ENCODE data around the gene PDCD4. TPM values are rescaled to one million over a fixed set of nuclear protein-coding genes. Genes with fewer than 3 reads are reported as not detected.

The PDCD4 gene
- total RNA-seq, 1 experiment from 2014 or later = 32.7 TPM

- TF ChIP-seq MAX (CRISPR knock-in tag; IDR thresholded peaks at IDR 0.05) = no peak
- TF ChIP-seq, protein P1, sequence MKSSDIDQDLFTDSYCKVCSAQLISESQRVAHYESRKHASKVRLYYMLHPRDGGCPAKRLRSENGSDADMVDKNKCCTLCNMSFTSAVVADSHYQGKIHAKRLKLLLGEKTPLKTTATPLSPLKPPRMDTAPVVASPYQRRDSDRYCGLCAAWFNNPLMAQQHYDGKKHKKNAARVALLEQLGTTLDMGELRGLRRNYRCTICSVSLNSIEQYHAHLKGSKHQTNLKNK (CRISPR knock-in tag; IDR thresholded peaks at IDR 0.05) = no peak
- TF ChIP-seq ESRRA (CRISPR knock-in tag; IDR thresholded peaks at IDR 0.05; ENCODE audit: borderline replicate concordance) = no peak
- TF ChIP-seq NR1H2 (CRISPR knock-in tag; IDR thresholded peaks at IDR 0.05) = no peak
- no peak for TF ChIP-seq ZNF219 (CRISPR knock-in tag; IDR thresholded peaks at IDR 0.05; ENCODE audit: borderline replicate concordance)
Measured at GRCh38 chr10:110881247-110881646, 9.5 kb downstream of the PDCD4 start (continued).

DNA sequence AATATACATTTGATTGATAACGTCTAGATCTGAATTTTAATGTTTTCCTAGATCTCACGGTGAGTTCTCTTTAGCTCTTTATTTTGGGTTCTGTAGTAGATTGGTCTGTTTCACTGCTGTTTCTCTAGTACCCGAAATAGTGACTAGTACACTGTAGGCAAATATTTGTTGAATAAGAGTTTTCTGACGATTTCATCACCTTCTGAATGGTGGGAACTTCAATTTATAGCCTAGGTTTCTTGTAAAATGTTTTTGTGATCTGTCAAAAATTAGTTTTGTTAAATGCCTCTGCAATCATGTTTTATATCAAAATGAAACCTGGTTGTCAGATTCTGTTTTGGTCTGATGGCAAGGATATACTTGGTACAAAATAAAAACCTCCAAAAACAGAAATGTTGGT, 10.2 kb downstream of the PDCD4 start:
- peaks cover 8% of the 10 kb centered on the region for H3K36me3 Mint-ChIP-seq
- no peak overlapping the region for H3K4me3 Mint-ChIP-seq
- ChIA-PET CTCF (no interaction called here), POLR2A (no interaction called here)
- no peaks in the 10 kb centered on the region for H3K27me3 Mint-ChIP-seq (ENCODE audit: low read depth)
- ATAC-seq (no peak), DNase-seq (ENCODE audit: low spot score) (no peak)
- TF ChIP-seq CTCF (IDR thresholded peaks at IDR 0.05) = no peak
- TF ChIP-seq, protein P2, sequence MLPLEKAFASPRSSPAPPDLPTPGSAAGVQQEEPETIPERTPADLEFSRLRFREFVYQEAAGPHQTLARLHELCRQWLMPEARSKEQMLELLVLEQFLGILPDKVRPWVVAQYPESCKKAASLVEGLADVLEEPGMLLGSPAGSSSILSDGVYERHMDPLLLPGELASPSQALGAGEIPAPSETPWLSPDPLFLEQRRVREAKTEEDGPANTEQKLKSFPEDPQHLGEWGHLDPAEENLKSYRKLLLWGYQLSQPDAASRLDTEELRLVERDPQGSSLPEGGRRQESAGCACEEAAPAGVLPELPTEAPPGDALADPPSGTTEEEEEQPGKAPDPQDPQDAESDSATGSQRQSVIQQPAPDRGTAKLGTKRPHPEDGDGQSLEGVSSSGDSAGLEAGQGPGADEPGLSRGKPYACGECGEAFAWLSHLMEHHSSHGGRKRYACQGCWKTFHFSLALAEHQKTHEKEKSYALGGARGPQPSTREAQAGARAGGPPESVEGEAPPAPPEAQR (CRISPR knock-in tag; IDR thresholded peaks at IDR 0.05) = no peak
- TF ChIP-seq CBFB (CRISPR knock-in tag; IDR thresholded peaks at IDR 0.05; ENCODE audit: low read depth) = no peak
- no peak for TF ChIP-seq EMX1 (CRISPR knock-in tag; IDR thresholded peaks at IDR 0.05)
- TF ChIP-seq PRRX2 (CRISPR knock-in tag; IDR thresholded peaks at IDR 0.05) = no peak
- TF ChIP-seq MAX (CRISPR knock-in tag; IDR thresholded peaks at IDR 0.05) = no peak
- no peak for TF ChIP-seq ZNF423 (CRISPR knock-in tag; IDR thresholded peaks at IDR 0.05)
- no peak for TF ChIP-seq AR (CRISPR knock-in tag; IDR thresholded peaks at IDR 0.05)
- no peak for TF ChIP-seq NFE2L1 (CRISPR knock-in tag; IDR thresholded peaks at IDR 0.05)
- TF ChIP-seq CREB1 (CRISPR knock-in tag; IDR thresholded peaks at IDR 0.05) = no peak
- TF ChIP-seq ATF2 (CRISPR knock-in tag; IDR thresholded peaks at IDR 0.05; ENCODE audit: borderline replicate concordance, low read depth) = no peak
- H3K9me3 Mint-ChIP-seq = no peaks in the 10 kb centered on the region
- H3K27ac Mint-ChIP-seq = no peak overlapping the region
- no peaks in the 10 kb centered on the region for H3K4me1 Mint-ChIP-seq

DNA sequence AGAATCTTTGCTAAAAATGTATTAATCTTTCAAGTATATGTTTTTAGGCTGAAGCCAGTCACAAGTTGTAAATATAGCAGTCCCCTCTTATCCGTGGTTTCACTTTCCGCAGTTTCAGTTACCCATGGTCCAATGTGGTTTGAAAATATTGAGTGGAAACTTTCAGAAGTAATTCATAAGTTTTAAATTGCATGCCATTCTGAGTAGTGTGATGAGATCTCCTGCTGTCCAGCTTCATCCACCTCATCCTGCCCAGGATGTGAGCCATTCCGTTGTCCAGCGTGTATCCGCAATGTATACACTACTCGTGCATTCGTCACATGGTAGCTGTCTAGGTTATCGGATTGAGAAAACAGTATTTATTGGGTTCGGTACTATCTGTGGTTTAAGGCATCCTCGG, 12.2 kb downstream of the PDCD4 start:
- H3K27me3 Mint-ChIP-seq (ENCODE audit: low read depth) = no peaks in the 10 kb centered on the region
- peaks cover 8% of the 10 kb centered on the region for H3K36me3 Mint-ChIP-seq
- no peaks in the 10 kb centered on the region for H3K4me1 Mint-ChIP-seq
- POLR2A ChIA-PET = no interaction called here
- no peak overlapping the region for H3K4me3 Mint-ChIP-seq
- CTCF ChIA-PET = no interaction called here
- ATAC-seq = no peak
- H3K27ac Mint-ChIP-seq = no peak overlapping the region
- no peaks in the 10 kb centered on the region for H3K9me3 Mint-ChIP-seq
- DNase-seq (ENCODE audit: low spot score) = no peak
- TF ChIP-seq ZNF219 (CRISPR knock-in tag; IDR thresholded peaks at IDR 0.05; ENCODE audit: borderline replicate concordance) (no peak), KAT7 (CRISPR knock-in tag; IDR thresholded peaks at IDR 0.05; ENCODE audit: borderline replicate concordance) (no peak), NR2C2 (CRISPR knock-in tag; IDR thresholded peaks at IDR 0.05) (no peak), HMGA2 (CRISPR knock-in tag; IDR thresholded peaks at IDR 0.05) (no peak), RORB (CRISPR knock-in tag; IDR thresholded peaks at IDR 0.05) (no peak)

Data from WTC11 (cell line).